MCF 10A (cell line): ENCODE measurements around the gene CTNNA2. TPM values are rescaled to one million over a fixed set of nuclear protein-coding genes. Genes with fewer than 3 reads are reported as not detected.

Experiments
- BruUV-seq: library from RNA; stranded (reverse); fragments of 400-500 nt; replicated peaks from 2 replicates; lab custom pipeline; 2021; lab: Mats Ljungman, UMichigan
- CTCF ChIA-PET: fragments of 300-600 bp; sonication (Branson Sonifier 250); formaldehyde crosslinking; extraction: SDS; loops from one replicate; lab custom pipeline; 2021; ENCODE audit warnings: antibody characterized with exemption, inconsistent platforms; lab: Yijun Ruan, JAX
- POLR2A ChIA-PET: fragments of 300-600, 350-650 bp; sonication (Branson Sonifier 250); formaldehyde crosslinking; extraction: SDS; loops from one replicate; lab custom pipeline; 2020; ENCODE audit warnings: antibody characterized with exemption, inconsistent platforms; lab: Yijun Ruan, JAX
- DNase-seq: peaks from one replicate; pipeline ENCODE4 v3.0.0-alpha.2; 2018; ENCODE audit not compliant: unreplicated experiment
- H3K27ac Mint-ChIP-seq: one replicate; pipeline ENCODE4 v1.8.0; 2022; ENCODE audit warnings: mild to moderate bottlenecking, low read depth, mixed read lengths; ENCODE audit not compliant: unreplicated experiment
- H3K27me3 Mint-ChIP-seq: one replicate; pipeline ENCODE4 v1.8.0; 2022; ENCODE audit warnings: mixed read lengths; ENCODE audit not compliant: insufficient read depth, unreplicated experiment
- H3K36me3 Mint-ChIP-seq: one replicate; pipeline ENCODE4 v1.8.0; 2022; ENCODE audit warnings: mild to moderate bottlenecking, moderate library complexity, mixed read lengths; ENCODE audit not compliant: insufficient read depth, unreplicated experiment
- H3K4me1 Mint-ChIP-seq: one replicate; pipeline ENCODE4 v1.8.0; 2022; ENCODE audit warnings: mixed read lengths; ENCODE audit not compliant: insufficient read depth, unreplicated experiment
- H3K4me3 Mint-ChIP-seq: one replicate; pipeline ENCODE4 v1.8.0; 2022; ENCODE audit warnings: mild to moderate bottlenecking, moderate library complexity, mixed read lengths; ENCODE audit not compliant: unreplicated experiment
- H3K9me3 Mint-ChIP-seq: one replicate; pipeline ENCODE4 v1.8.0; 2022; ENCODE audit warnings: mixed read lengths; ENCODE audit not compliant: unreplicated experiment
- CTCF ChIP-seq: fragments of 200-600 bp; IDR thresholded peaks from one replicate; pipeline ENCODE4 v1.8.0; 2022; ENCODE audit warnings: antibody characterized with exemption, mild to moderate bottlenecking; ENCODE audit not compliant: unreplicated experiment
- intact Hi-C: fragments of 100-400 bp; cut with micrococcal nuclease; formaldehyde crosslinking; loops from 2 replicates; pipeline ENCODE4 v1.14.1; 2022
- total RNA-seq: library from RNA; stranded (reverse); gene quantifications from 2 replicates; pipeline ENCODE4 v1.2.3, GENCODE V29; 2022

CTNNA2 gene
- total RNA-seq, 1 experiment from 2014 or later = not detected

- DNase-seq = no peak
- Mint-ChIP-seq H3K36me3 (no peaks in the 10 kb centered on the region), H3K27ac (no peak within 1 kb of the TSS), H3K9me3 (no peaks in the 10 kb centered on the region), H3K27me3 (peaks cover 11% of the 10 kb centered on the region), H3K4me1 (no peaks in the 10 kb centered on the region), H3K4me3 (no peak within 1 kb of the TSS)
- no TSS peak for BruUV-seq
- intact Hi-C loops = no loop called here
- ChIA-PET CTCF (interaction anchor here (0.6 to 1.2 kb wide), 3 partner anchors 22 to 83 kb away, joined by 3 to 4 read pairs (median 3); no protein-coding TSS in a partner anchor), POLR2A (no interaction called here)
- TF ChIP-seq CTCF = no peak
These were observed 791.3 kb downstream of the CTNNA2 start, which contains the start of gene LRRTM1 for GRCh38 chr2:80303909-80304837. Gene LRRTM1 (minus strand): TSS chr2:80304752. CDS start chr2:80303819, 933 bp downstream.

- Mint-ChIP-seq H3K4me3 (no peak overlapping the region), H3K4me1 (peaks cover 5% of the 10 kb centered on the region), H3K36me3 (no peaks in the 10 kb centered on the region), H3K27ac (no peak overlapping the region), H3K9me3 (no peaks in the 10 kb centered on the region), H3K27me3 (no peaks in the 10 kb centered on the region)
- intact Hi-C loops = no loop called here
- TF ChIP-seq CTCF = no peak
- no peak for DNase-seq
- ChIA-PET POLR2A (no interaction called here), CTCF (no interaction called here)
- BruUV-seq = no TSS peak
These were observed 798.5 kb downstream of the CTNNA2 start for GRCh38 chr2:80311304-80311703.

- ChIA-PET CTCF (no interaction called here), POLR2A (no interaction called here)
- Mint-ChIP-seq H3K4me3 (no peak overlapping the region), H3K4me1 (peaks cover 5% of the 10 kb centered on the region), H3K27me3 (no peaks in the 10 kb centered on the region), H3K27ac (no peak overlapping the region), H3K9me3 (no peaks in the 10 kb centered on the region), H3K36me3 (no peaks in the 10 kb centered on the region)
- DNase-seq = no peak
- intact Hi-C loops = no loop called here
- no peak for TF ChIP-seq CTCF
- no TSS peak for BruUV-seq
These were observed 799.5 kb downstream of the CTNNA2 start for GRCh38 chr2:80312282-80312839.

- POLR2A ChIA-PET = no interaction called here
- H3K27me3 Mint-ChIP-seq = no peaks in the 10 kb centered on the region
- BruUV-seq = no TSS peak
- no peak overlapping the region for H3K4me3 Mint-ChIP-seq
- CTCF ChIA-PET = interaction anchor here (1.0 to 6.1 kb wide), 2 partner anchors 176 to 249 kb away, joined by 3 to 84 read pairs; no protein-coding TSS in a partner anchor
- peaks cover 5% of the 10 kb centered on the region for H3K4me1 Mint-ChIP-seq
- intact Hi-C loops = loop anchor here (10.0 kb wide), 1 partner anchor 1002 kb away; no protein-coding TSS in a partner anchor
- no peak for DNase-seq
- no peak overlapping the region for H3K27ac Mint-ChIP-seq
- TF ChIP-seq CTCF = no peak
- no peaks in the 10 kb centered on the region for H3K9me3 Mint-ChIP-seq
- H3K36me3 Mint-ChIP-seq = no peaks in the 10 kb centered on the region
These were observed 809.6 kb downstream of the CTNNA2 start for GRCh38 chr2:80322311-80322920.
